SU-DHL-6 (cell line): ENCODE measurements around the gene IQSEC2.

ENCODE experiments used
- CTCF ChIP-seq: fragments of 200-600 bp; sonication (generic); IDR thresholded peaks from one replicate; pipeline ENCODE4 v1.5.1; 2017; ENCODE audit warnings: antibody characterized with exemption, mild to moderate bottlenecking, low read length, moderate library complexity; ENCODE audit not compliant: insufficient read depth, poor library complexity, severe bottlenecking
- EZH2phosphoT487 ChIP-seq: fragments of 200-600 bp; sonication (generic), shearing (Covaris generic); conservative IDR thresholded peaks from 2 replicates; pipeline ENCODE4 v1.6.1; 2018; ENCODE audit warnings: mild to moderate bottlenecking, antibody characterized with exemption, low read length, moderate library complexity, mixed read lengths

GRCh38 chrX:53246231-53246630 lies 35.2 kb downstream of the IQSEC2 start:
- no peak for TF ChIP-seq CTCF
- no peak for TF ChIP-seq EZH2phosphoT487
